GM23248 (cell line): ENCODE measurements around the gene CD6.

Experiments used
- EZH2 ChIP-seq: fragments of 200-600 bp; sonication (generic); IDR thresholded peaks from 2 replicates; pipeline ENCODE4 v1.6.1; 2018; ENCODE audit warnings: antibody characterized with exemption, mild to moderate bottlenecking; ENCODE audit not compliant: insufficient read depth, poor library complexity, severe bottlenecking
- EZH2phosphoT487 ChIP-seq: fragments of 200-600 bp; sonication (generic); IDR thresholded peaks from 2 replicates; pipeline ENCODE4 v1.6.1; 2018; ENCODE audit warnings: antibody characterized with exemption, moderate library complexity, mild to moderate bottlenecking, low read depth; ENCODE audit not compliant: insufficient read depth

GRCh38 chr11:61056571-61056970, 85.1 kb downstream of the CD6 start:
- TF ChIP-seq EZH2phosphoT487 (no peak), EZH2 (no peak)
